PC-3 (cell line): ENCODE results near the gene TBK1. TPM values are rescaled to one million over a fixed set of nuclear protein-coding genes. Genes with fewer than 3 reads are reported as not detected.

Experiments
- ATAC-seq: fragments of 200-7000 bp; cut with Tn5 transposase; 2 replicates; pipeline ENCODE4 v1.9.1; 2020; ENCODE audit warnings: mild to moderate bottlenecking, moderate library complexity
- BruUV-seq: library from RNA; stranded (reverse); fragments of 400-500 nt; replicated peaks from 2 replicates; lab custom pipeline; 2021; lab: Mats Ljungman, UMichigan
- CTCF ChIA-PET: fragments of 300-600 bp; sonication (Branson Sonifier 250); formaldehyde crosslinking; loops from one replicate; lab custom pipeline; 2022; ENCODE audit warnings: antibody characterized with exemption; lab: Charles Lee
- POLR2A ChIA-PET: fragments of 300-600 bp; sonication (Branson Sonifier 250); formaldehyde crosslinking; loops from one replicate; lab custom pipeline; 2022; ENCODE audit warnings: antibody characterized with exemption; ENCODE audit not compliant: unreplicated experiment; lab: Charles Lee
- DNase-seq: peaks from one replicate; pipeline ENCODE4 v3.0.0-alpha.2; 2015
- H2AFZ ChIP-seq: fragments of 300-600 bp; sonication (generic); 2 replicates; pipeline ENCODE4 v1.6.0; 2016; ENCODE audit warnings: antibody characterized with exemption, low read length
- H3F3A ChIP-seq: fragments of 300-600 bp; sonication (generic); one replicate; pipeline ENCODE4 v1.6.0; 2017; ENCODE audit warnings: antibody characterized with exemption, low read length, control low read depth, mild to moderate bottlenecking; ENCODE audit not compliant: unreplicated experiment
- H3K27ac ChIP-seq: fragments of 300-600 bp; sonication (generic); 2 replicates; pipeline ENCODE4 v1.5.1; 2016; ENCODE audit warnings: mild to moderate bottlenecking, low read length
- H3K27me3 ChIP-seq: fragments of 300-600 bp; sonication (generic); 2 replicates; pipeline ENCODE4 v1.6.1; 2016; ENCODE audit warnings: low read length, mixed read lengths
- H3K36me3 ChIP-seq: fragments of 300-600 bp; sonication (generic); 2 replicates; pipeline ENCODE4 v1.6.1; 2016; ENCODE audit warnings: low read depth, mixed run types, low read length, mixed read lengths
- H3K4me1 ChIP-seq: fragments of 300-600 bp; sonication (generic); 2 replicates; pipeline ENCODE4 v1.5.1; 2016; ENCODE audit warnings: low read length; ENCODE audit not compliant: insufficient read depth
- H3K4me2 ChIP-seq: fragments of 300-600 bp; sonication (generic); 2 replicates; pipeline ENCODE4 v1.6.0; 2016; ENCODE audit warnings: low read length
- H3K4me3 ChIP-seq: fragments of 300-600 bp; sonication (generic); 2 replicates; pipeline ENCODE4 v1.5.1; 2016; ENCODE audit warnings: mild to moderate bottlenecking, low read length, mixed read lengths
- H3K79me2 ChIP-seq: fragments of 300-600 bp; sonication (generic); 2 replicates; pipeline ENCODE4 v1.6.1; 2017; ENCODE audit warnings: low read length, mixed read lengths
- H3K9ac ChIP-seq: fragments of 300-600 bp; sonication (generic); 2 replicates; pipeline ENCODE4 v1.6.0; 2016; ENCODE audit warnings: mild to moderate bottlenecking, low read length
- H3K9me2 ChIP-seq: fragments of 300-600 bp; sonication (generic); replicated peaks from 2 replicates; pipeline ENCODE4 v1.6.1; 2016; ENCODE audit warnings: mixed run types, low read length, mixed read lengths
- H3K9me3 ChIP-seq: fragments of 300-600 bp; sonication (generic); 2 replicates; pipeline ENCODE4 v1.6.1; 2016; ENCODE audit warnings: low read length, mixed read lengths
- H4K20me1 ChIP-seq: fragments of 300-600 bp; sonication (generic); 2 replicates; pipeline ENCODE4 v1.6.1; 2016; ENCODE audit warnings: low read length, mixed read lengths
- EZH2 ChIP-seq: fragments of 300-600 bp; sonication (generic); IDR thresholded peaks from one replicate; pipeline ENCODE4 v1.6.1; 2017; ENCODE audit warnings: antibody characterized with exemption, mild to moderate bottlenecking, low read length; ENCODE audit not compliant: unreplicated experiment
- EZH2phosphoT487 ChIP-seq: fragments of 300-600 bp; sonication (generic); IDR thresholded peaks from 2 replicates; pipeline ENCODE4 v1.6.1; 2018; ENCODE audit warnings: mild to moderate bottlenecking, antibody characterized with exemption, low read length, borderline replicate concordance
- intact Hi-C: fragments of 100-400 bp; cut with micrococcal nuclease; formaldehyde crosslinking; loops from 2 replicates; pipeline ENCODE4 v1.9.0; 2023
- total RNA-seq: library from RNA; depleted of rRNA; stranded (reverse); fragments of >200 nt; gene quantifications from 2 replicates; pipeline ENCODE4 v1.2.3, GENCODE V29; 2014
- TF ChIP-seq, protein P1 (sequence below): fragments of 300-600 bp; sonication (generic); conservative IDR thresholded peaks from 2 replicates; pipeline ENCODE4 v1.5.1; 2017; ENCODE audit warnings: antibody characterized with exemption, low read depth, mild to moderate bottlenecking, low read length

TBK1 gene
- total RNA-seq, 1 experiment from 2014 or later = 23.7 TPM

DNA sequence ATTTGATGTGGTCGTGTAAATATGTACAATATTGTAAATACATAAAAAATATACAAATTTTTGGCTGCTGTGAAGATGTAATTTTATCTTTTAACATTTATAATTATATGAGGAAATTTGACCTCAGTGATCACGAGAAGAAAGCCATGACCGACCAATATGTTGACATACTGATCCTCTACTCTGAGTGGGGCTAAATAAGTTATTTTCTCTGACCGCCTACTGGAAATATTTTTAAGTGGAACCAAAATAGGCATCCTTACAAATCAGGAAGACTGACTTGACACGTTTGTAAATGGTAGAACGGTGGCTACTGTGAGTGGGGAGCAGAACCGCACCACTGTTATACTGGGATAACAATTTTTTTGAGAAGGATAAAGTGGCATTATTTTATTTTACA, 49.6 kb downstream of the TBK1 start:
- Histone ChIP-seq H2AFZ (no peak overlapping the region), H3K27ac (no peak overlapping the region), H4K20me1 (no peaks in the 10 kb centered on the region), H3K4me3 (no peak overlapping the region), H3K4me1 (no peaks in the 10 kb centered on the region), H3K9me3 (no peaks in the 10 kb centered on the region), H3K36me3 (peaks cover 28% of the 10 kb centered on the region), H3K27me3 (no peaks in the 10 kb centered on the region), H3K9me2 (no peaks in the 10 kb centered on the region), H3K4me2 (no peak overlapping the region), H3K79me2 (no peaks in the 10 kb centered on the region), H3F3A (no peaks in the 10 kb centered on the region), H3K9ac (no peak overlapping the region)
- intact Hi-C loops = no loop called here
- TF ChIP-seq, protein P1, sequence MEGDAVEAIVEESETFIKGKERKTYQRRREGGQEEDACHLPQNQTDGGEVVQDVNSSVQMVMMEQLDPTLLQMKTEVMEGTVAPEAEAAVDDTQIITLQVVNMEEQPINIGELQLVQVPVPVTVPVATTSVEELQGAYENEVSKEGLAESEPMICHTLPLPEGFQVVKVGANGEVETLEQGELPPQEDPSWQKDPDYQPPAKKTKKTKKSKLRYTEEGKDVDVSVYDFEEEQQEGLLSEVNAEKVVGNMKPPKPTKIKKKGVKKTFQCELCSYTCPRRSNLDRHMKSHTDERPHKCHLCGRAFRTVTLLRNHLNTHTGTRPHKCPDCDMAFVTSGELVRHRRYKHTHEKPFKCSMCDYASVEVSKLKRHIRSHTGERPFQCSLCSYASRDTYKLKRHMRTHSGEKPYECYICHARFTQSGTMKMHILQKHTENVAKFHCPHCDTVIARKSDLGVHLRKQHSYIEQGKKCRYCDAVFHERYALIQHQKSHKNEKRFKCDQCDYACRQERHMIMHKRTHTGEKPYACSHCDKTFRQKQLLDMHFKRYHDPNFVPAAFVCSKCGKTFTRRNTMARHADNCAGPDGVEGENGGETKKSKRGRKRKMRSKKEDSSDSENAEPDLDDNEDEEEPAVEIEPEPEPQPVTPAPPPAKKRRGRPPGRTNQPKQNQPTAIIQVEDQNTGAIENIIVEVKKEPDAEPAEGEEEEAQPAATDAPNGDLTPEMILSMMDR = no peak
- ChIA-PET POLR2A (no interaction called here), CTCF (no interaction called here)
- ATAC-seq (no peak), DNase-seq (no peak)
- BruUV-seq = no TSS peak

- no TSS peak for BruUV-seq
- H2AFZ ChIP-seq = no peak overlapping the region
- TF ChIP-seq EZH2 = no peak
- no peak for TF ChIP-seq EZH2phosphoT487
- TF ChIP-seq, protein P1 = no peak
- no peaks in the 10 kb centered on the region for H3K9me2 ChIP-seq
- H3K4me3 ChIP-seq = no peak overlapping the region
- no peaks in the 10 kb centered on the region for H3K4me1 ChIP-seq
- H3F3A ChIP-seq = no peaks in the 10 kb centered on the region
- intact Hi-C loops = no loop called here
- H3K27me3 ChIP-seq = no peaks in the 10 kb centered on the region
- DNase-seq (no peak), ATAC-seq (no peak)
- CTCF ChIA-PET = no interaction called here
- no peaks in the 10 kb centered on the region; the same call in 1 of the 2 replicates for H3K36me3 ChIP-seq
- no peak overlapping the region for H3K27ac ChIP-seq
- POLR2A ChIA-PET = no interaction called here
- H4K20me1 ChIP-seq = no peaks in the 10 kb centered on the region
- H3K79me2 ChIP-seq = no peaks in the 10 kb centered on the region
- no peak overlapping the region for H3K9ac ChIP-seq
- no peaks in the 10 kb centered on the region for H3K9me3 ChIP-seq
- no peak overlapping the region for H3K4me2 ChIP-seq
Measured at GRCh38 chr12:64506955-64507354, 55.0 kb downstream of the TBK1 start.

- no peak overlapping the region for H3K4me3 ChIP-seq
- intact Hi-C loops = no loop called here
- no peaks in the 10 kb centered on the region for H3K36me3 ChIP-seq
- no peak for DNase-seq
- H3K9me2 ChIP-seq = no peaks in the 10 kb centered on the region
- no peak overlapping the region for H3K4me2 ChIP-seq
- H3K9me3 ChIP-seq = no peaks in the 10 kb centered on the region
- CTCF ChIA-PET = no interaction called here
- H3K27ac ChIP-seq = no peak overlapping the region
- no peak overlapping the region for H3K9ac ChIP-seq
- no peaks in the 10 kb centered on the region for H4K20me1 ChIP-seq
- no peak overlapping the region for H2AFZ ChIP-seq
- H3K4me1 ChIP-seq = no peaks in the 10 kb centered on the region
- H3F3A ChIP-seq = no peaks in the 10 kb centered on the region
- H3K27me3 ChIP-seq = no peaks in the 10 kb centered on the region
- POLR2A ChIA-PET = no interaction called here
- no TSS peak for BruUV-seq
- ATAC-seq = no peak
- TF ChIP-seq EZH2phosphoT487 (no peak), EZH2 (no peak)
- TF ChIP-seq, protein P1 = no peak
- no peaks in the 10 kb centered on the region for H3K79me2 ChIP-seq
Measured at GRCh38 chr12:64510667-64511066, 58.7 kb downstream of the TBK1 start.
